PC-9 (cell line): Measurements from ENCODE around the gene FAM184A.

Source experiments
- EZH2 ChIP-seq: fragments of 200-600 bp; sonication (generic); IDR thresholded peaks from 2 replicates; pipeline ENCODE4 v1.8.0; 2017; ENCODE audit warnings: antibody characterized with exemption, low read depth
- TF ChIP-seq, protein P1 (sequence below): fragments of 200-600 bp; sonication (generic); conservative IDR thresholded peaks from 2 replicates; pipeline ENCODE4 v1.6.1; 2017; ENCODE audit warnings: mixed run types, antibody characterized with exemption, mild to moderate bottlenecking, moderate library complexity

DNA sequence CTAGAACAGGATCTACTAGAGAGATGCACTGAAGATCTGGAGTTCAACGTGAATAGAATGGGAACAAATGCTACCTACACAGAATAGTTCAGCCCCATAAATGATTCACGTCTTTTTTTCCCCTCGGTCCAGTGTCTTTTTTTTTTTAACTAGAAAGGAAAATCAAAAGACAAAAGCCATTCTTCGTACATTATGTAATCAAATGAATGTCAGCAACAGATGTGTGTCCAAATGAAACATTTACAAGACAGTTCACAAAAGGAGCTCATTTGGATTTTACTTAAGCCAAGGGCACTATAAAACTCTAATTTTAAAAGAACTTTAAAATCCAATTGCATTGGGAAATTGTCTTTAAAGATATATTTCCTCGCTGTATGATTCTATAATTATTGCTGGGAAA lies 42.4 kb downstream of the FAM184A start:
- TF ChIP-seq, protein P1, sequence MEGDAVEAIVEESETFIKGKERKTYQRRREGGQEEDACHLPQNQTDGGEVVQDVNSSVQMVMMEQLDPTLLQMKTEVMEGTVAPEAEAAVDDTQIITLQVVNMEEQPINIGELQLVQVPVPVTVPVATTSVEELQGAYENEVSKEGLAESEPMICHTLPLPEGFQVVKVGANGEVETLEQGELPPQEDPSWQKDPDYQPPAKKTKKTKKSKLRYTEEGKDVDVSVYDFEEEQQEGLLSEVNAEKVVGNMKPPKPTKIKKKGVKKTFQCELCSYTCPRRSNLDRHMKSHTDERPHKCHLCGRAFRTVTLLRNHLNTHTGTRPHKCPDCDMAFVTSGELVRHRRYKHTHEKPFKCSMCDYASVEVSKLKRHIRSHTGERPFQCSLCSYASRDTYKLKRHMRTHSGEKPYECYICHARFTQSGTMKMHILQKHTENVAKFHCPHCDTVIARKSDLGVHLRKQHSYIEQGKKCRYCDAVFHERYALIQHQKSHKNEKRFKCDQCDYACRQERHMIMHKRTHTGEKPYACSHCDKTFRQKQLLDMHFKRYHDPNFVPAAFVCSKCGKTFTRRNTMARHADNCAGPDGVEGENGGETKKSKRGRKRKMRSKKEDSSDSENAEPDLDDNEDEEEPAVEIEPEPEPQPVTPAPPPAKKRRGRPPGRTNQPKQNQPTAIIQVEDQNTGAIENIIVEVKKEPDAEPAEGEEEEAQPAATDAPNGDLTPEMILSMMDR, result no peak
- no peak for TF ChIP-seq EZH2
